HepG2 (cell line): ENCODE results near the gene BPIFA1. TPM values are rescaled to one million over a fixed set of nuclear protein-coding genes. Genes with fewer than 3 reads are reported as not detected.
A peak's percentile ranks its signal among the peaks of the same experiment; 100 is the strongest.

ENCODE experiments used
- ELF1 ChIP-seq: sonication (generic); formaldehyde crosslinking; IDR thresholded peaks from 2 replicates; pipeline ENCODE4 v1.4.0; 2020; ENCODE audit warnings: missing genetic modification reagents
- EP300 ChIP-seq, 3 experiments: sonication (generic) in 1 of 3; formaldehyde crosslinking in 1 of 3; IDR thresholded peaks; 2 replicates each; pipeline versions ENCODE4 v1.5.1 to v1.6.1; 2011 to 2020; ENCODE audit warnings: low read depth in 2 of 3, low read length in 2 of 3, borderline replicate concordance in 1 of 3, improper control_type of control experiment in 1 of 3, mild to moderate bottlenecking in 1 of 3, missing genetic modification reagents in 1 of 3, moderate library complexity in 1 of 3
- ETV5 ChIP-seq: IDR thresholded peaks from 2 replicates; pipeline ENCODE4 v1.6.1; 2018; ENCODE audit warnings: missing biosample characterization, missing genetic modification reagents, inconsistent platforms, borderline replicate concordance
- FOSL2 ChIP-seq: sonication (generic); formaldehyde crosslinking; IDR thresholded peaks from 2 replicates; pipeline ENCODE4 v1.4.0; 2020; ENCODE audit warnings: missing genetic modification reagents
- GFI1 ChIP-seq: sonication (generic); formaldehyde crosslinking; IDR thresholded peaks from 2 replicates; pipeline ENCODE4 v1.5.0; 2020; ENCODE audit warnings: missing genetic modification reagents, mild to moderate bottlenecking, borderline replicate concordance
- HES4 ChIP-seq: sonication (generic); formaldehyde crosslinking; IDR thresholded peaks from 2 replicates; pipeline ENCODE4 v1.9.0; 2021; ENCODE audit warnings: mild to moderate bottlenecking, missing genetic modification reagents, borderline replicate concordance
- ISL2 ChIP-seq: sonication (generic); formaldehyde crosslinking; IDR thresholded peaks from 2 replicates; pipeline ENCODE4 v1.5.0; 2020; ENCODE audit warnings: missing genetic modification reagents
- KLF9 ChIP-seq: IDR thresholded peaks from 2 replicates; pipeline ENCODE4 v1.6.1; 2016; ENCODE audit warnings: low read depth
- LCORL ChIP-seq, 2 experiments: fragments of 450-650 bp in 1 of 2; sonication (generic) in 1 of 2; formaldehyde crosslinking in 1 of 2; IDR thresholded peaks; 2 replicates each; pipeline versions ENCODE4 v1.5.0 to v1.6.1; 2017 to 2020; ENCODE audit warnings: antibody characterized with exemption in 1 of 2, missing genetic modification reagents in 1 of 2
- MEIS2 ChIP-seq: sonication (generic); formaldehyde crosslinking; IDR thresholded peaks from 2 replicates; pipeline ENCODE4 v1.9.0; 2021; ENCODE audit warnings: mild to moderate bottlenecking, missing genetic modification reagents
- MIXL1 ChIP-seq: IDR thresholded peaks from 2 replicates; pipeline ENCODE4 v1.6.1; 2016
- PHF21A ChIP-seq: sonication (generic); formaldehyde crosslinking; IDR thresholded peaks from 2 replicates; pipeline ENCODE4 v1.5.0; 2020; ENCODE audit warnings: mild to moderate bottlenecking, missing genetic modification reagents
- PRMT3 ChIP-seq: sonication (generic); formaldehyde crosslinking; IDR thresholded peaks from 2 replicates; pipeline ENCODE4 v1.8.1; 2022; ENCODE audit warnings: low read depth, mild to moderate bottlenecking, moderate library complexity, missing genetic modification reagents, borderline replicate concordance
- TBL1XR1 ChIP-seq: fragments of 150-350 bp; IDR thresholded peaks from 2 replicates; pipeline ENCODE4 v1.6.1; 2014; ENCODE audit warnings: borderline replicate concordance, low read length; ENCODE audit not compliant: partially characterized antibody
- ZBTB7B ChIP-seq: sonication (generic); formaldehyde crosslinking; IDR thresholded peaks from 2 replicates; pipeline ENCODE4 v1.4.0; 2020; ENCODE audit warnings: missing genetic modification reagents
- ZNF296 ChIP-seq: sonication (generic); formaldehyde crosslinking; conservative IDR thresholded peaks from 2 replicates; pipeline ENCODE4 v1.5.0; 2020; ENCODE audit warnings: mild to moderate bottlenecking, missing genetic modification reagents
- ZNF780A ChIP-seq: sonication (generic); formaldehyde crosslinking; IDR thresholded peaks from 2 replicates; pipeline ENCODE4 v1.8.0; 2022; ENCODE audit warnings: mild to moderate bottlenecking, missing genetic modification reagents, moderate library complexity
- polyA plus RNA-seq, 8 experiments: library from polyadenylated mRNA; depleted of rRNA in 3 of 8; stranded (reverse) in 7 of 8; unstranded in 1 of 8; fragments of >200 nt; fragmentation: Illumina TruSeq in 4 of 8; extraction: Trizol in 4 of 8; gene quantifications; 2 replicates each; pipeline versions ENCODE4 v1.2.1 to v1.2.3, GENCODE V29; 2011 to 2016; ENCODE audit warnings: low read depth in 4 of 8, missing spikeins in 1 of 8, mixed read lengths in 1 of 8; ENCODE audit not compliant: insufficient read depth in 1 of 8
- total RNA-seq, 5 experiments: library from RNA; depleted of rRNA; stranded (reverse); fragments of >200 nt; fragmentation: Illumina TruSeq; extraction: Trizol; gene quantifications; 2 replicates each; pipeline ENCODE4 v1.2.3, GENCODE V29; 2016; ENCODE audit warnings: low read depth in 1 of 5
- TF ChIP-seq, protein P1 (sequence below): sonication (generic); formaldehyde crosslinking; conservative IDR thresholded peaks from 2 replicates; pipeline ENCODE4 v1.4.0; 2020; ENCODE audit warnings: missing genetic modification reagents
- TF ChIP-seq, protein P2 (sequence below): sonication (generic); formaldehyde crosslinking; conservative IDR thresholded peaks from 2 replicates; pipeline ENCODE4 v1.5.0; 2020; ENCODE audit warnings: missing genetic modification reagents
- TF ChIP-seq, protein P3 (sequence below): sonication (generic); formaldehyde crosslinking; IDR thresholded peaks from 2 replicates; pipeline ENCODE4 v1.9.0; 2022; ENCODE audit warnings: low read depth, missing genetic modification reagents
- TF ChIP-seq, protein P4 (sequence below): sonication (generic); IDR thresholded peaks from 2 replicates; pipeline ENCODE4 v1.6.1; 2016; ENCODE audit warnings: low read depth, borderline replicate concordance
- TF ChIP-seq, protein P5 (sequence below): sonication (generic); formaldehyde crosslinking; IDR thresholded peaks from 2 replicates; pipeline ENCODE4 v1.4.0; 2020; ENCODE audit warnings: mild to moderate bottlenecking, missing genetic modification reagents

BPIFA1 gene
- total and polyA plus RNA-seq, 2 of the 13 experiments (the other 11 are each of a cell fraction or from before 2014, with no cell fraction given): not detected

DNA sequence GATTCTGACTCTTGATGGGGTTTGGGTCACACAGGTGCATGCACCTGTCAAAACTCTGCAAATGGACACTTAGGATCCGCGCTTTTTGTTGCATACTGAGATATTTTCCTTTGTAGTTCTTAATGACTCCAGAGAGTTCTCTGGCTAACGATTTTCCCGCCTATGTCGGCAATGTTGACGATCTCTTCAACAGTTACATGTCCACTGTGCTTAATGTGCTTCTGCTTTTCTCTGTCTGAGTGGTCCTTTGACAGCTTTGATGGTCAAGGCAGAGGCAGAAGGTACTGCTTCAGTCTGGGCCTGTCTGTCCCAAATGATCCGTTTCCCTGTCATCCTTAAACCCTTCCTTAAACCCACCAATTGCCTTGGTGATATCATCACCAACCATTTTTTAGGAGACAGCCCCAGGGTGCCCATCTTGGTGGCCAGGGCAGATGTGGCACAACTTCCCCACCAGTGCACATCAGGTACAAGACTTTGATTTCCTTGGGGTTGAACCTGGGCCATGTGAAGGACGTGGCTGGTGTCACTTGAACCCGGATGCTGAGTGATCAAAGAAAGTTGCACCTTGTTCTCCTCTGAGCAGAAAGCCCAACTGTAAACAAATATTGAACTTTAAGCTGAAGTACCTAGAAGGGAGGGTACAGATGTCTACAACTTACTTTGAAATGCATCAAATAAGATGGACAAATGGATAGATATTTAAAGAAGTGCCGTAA, 36.5 kb downstream of the BPIFA1 start (continued):
- TF ChIP-seq, protein P1, sequence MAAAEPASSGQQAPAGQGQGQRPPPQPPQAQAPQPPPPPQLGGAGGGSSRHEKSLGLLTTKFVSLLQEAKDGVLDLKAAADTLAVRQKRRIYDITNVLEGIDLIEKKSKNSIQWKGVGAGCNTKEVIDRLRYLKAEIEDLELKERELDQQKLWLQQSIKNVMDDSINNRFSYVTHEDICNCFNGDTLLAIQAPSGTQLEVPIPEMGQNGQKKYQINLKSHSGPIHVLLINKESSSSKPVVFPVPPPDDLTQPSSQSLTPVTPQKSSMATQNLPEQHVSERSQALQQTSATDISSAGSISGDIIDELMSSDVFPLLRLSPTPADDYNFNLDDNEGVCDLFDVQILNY (CRISPR knock-in tag): no peak
- TF ChIP-seq, protein P2, sequence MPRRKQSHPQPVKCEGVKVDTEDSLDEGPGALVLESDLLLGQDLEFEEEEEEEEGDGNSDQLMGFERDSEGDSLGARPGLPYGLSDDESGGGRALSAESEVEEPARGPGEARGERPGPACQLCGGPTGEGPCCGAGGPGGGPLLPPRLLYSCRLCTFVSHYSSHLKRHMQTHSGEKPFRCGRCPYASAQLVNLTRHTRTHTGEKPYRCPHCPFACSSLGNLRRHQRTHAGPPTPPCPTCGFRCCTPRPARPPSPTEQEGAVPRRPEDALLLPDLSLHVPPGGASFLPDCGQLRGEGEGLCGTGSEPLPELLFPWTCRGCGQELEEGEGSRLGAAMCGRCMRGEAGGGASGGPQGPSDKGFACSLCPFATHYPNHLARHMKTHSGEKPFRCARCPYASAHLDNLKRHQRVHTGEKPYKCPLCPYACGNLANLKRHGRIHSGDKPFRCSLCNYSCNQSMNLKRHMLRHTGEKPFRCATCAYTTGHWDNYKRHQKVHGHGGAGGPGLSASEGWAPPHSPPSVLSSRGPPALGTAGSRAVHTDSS (CRISPR knock-in tag): no peak
- TF ChIP-seq ZBTB7B (no peak), LCORL (IDR thresholded peaks at IDR 0.05) (no peak), LCORL (CRISPR knock-in tag; IDR thresholded peaks at IDR 0.05) (peak; percentile 62; the same call in 1 of the 2 replicates), ELF1 (CRISPR knock-in tag) (0 out of 2 replicates have a peak, but pooled peaks have one; percentile 38), PHF21A (CRISPR knock-in tag) (peak; percentile 53; the same call in 1 of the 2 replicates), ZNF296 (no peak), FOSL2 (peak; percentile 39; the same call in 1 of the 2 replicates), MIXL1 (peak; percentile 15; the same call in 1 of the 2 replicates), ZNF780A (no peak), PRMT3 (CRISPR knock-in tag) (no peak), MEIS2 (CRISPR knock-in tag) (peak; percentile 70; the same call in 1 of the 2 replicates), KLF9 (CRISPR knock-in tag) (no peak), GFI1 (CRISPR knock-in tag) (peak; percentile 88), ISL2 (peak; percentile 56; the same call in 1 of the 2 replicates), HES4 (CRISPR knock-in tag) (0 out of 2 replicates have a peak, but pooled peaks have one; percentile 38), TBL1XR1 (no peak), ETV5 (peak; percentile 72; the same call in 1 of the 2 replicates), EP300 (IDR thresholded peaks at IDR 0.05; ENCODE audit: low read depth in 2 of 2, low read length in 2 of 2) (peak in 1 of 2 experiments; percentile 75; a peak in 2 of 4 replicates), EP300 (CRISPR knock-in tag; IDR thresholded peaks at IDR 0.05; ENCODE audit: borderline replicate concordance) (no peak)
- TF ChIP-seq, protein P3, sequence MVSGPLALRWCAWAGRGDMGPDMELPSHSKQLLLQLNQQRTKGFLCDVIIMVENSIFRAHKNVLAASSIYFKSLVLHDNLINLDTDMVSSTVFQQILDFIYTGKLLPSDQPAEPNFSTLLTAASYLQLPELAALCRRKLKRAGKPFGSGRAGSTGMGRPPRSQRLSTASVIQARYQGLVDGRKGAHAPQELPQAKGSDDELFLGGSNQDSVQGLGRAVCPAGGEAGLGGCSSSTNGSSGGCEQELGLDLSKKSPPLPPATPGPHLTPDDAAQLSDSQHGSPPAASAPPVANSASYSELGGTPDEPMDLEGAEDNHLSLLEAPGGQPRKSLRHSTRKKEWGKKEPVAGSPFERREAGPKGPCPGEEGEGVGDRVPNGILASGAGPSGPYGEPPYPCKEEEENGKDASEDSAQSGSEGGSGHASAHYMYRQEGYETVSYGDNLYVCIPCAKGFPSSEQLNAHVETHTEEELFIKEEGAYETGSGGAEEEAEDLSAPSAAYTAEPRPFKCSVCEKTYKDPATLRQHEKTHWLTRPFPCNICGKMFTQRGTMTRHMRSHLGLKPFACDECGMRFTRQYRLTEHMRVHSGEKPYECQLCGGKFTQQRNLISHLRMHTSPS (CRISPR knock-in tag): peak; percentile 77; the same call in 1 of the 2 replicates
- TF ChIP-seq, protein P4, sequence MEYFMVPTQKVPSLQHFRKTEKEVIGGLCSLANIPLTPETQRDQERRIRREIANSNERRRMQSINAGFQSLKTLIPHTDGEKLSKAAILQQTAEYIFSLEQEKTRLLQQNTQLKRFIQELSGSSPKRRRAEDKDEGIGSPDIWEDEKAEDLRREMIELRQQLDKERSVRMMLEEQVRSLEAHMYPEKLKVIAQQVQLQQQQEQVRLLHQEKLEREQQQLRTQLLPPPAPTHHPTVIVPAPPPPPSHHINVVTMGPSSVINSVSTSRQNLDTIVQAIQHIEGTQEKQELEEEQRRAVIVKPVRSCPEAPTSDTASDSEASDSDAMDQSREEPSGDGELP: peak; percentile 44; the same call in 1 of the 2 replicates
- TF ChIP-seq, protein P5, sequence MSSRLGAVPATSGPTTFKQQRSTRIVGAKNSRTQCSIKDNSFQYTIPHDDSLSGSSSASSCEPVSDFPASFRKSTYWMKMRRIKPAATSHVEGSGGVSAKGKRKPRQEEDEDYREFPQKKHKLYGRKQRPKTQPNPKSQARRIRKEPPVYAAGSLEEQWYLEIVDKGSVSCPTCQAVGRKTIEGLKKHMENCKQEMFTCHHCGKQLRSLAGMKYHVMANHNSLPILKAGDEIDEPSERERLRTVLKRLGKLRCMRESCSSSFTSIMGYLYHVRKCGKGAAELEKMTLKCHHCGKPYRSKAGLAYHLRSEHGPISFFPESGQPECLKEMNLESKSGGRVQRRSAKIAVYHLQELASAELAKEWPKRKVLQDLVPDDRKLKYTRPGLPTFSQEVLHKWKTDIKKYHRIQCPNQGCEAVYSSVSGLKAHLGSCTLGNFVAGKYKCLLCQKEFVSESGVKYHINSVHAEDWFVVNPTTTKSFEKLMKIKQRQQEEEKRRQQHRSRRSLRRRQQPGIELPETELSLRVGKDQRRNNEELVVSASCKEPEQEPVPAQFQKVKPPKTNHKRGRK (CRISPR knock-in tag): no peak
